Adrenal gland (tissue), 12 donors: ENCODE data around the gene TMEM100. TPM values are rescaled to one million over a fixed set of nuclear protein-coding genes. Genes with fewer than 3 reads are reported as not detected.

Experiments
- DNase-seq, 7 donors: peaks; one replicate each; pipeline ENCODE4 v3.0.0-alpha.2; 2019 to 2020
- H3K27ac ChIP-seq, 5 donors: fragments of 200-600 bp; sonication (generic) in 4 of 5; 1 replicate in 3 of 5; 2 replicates in 2 of 5; pipeline versions ENCODE4 v1.5.1 to v1.8.0; 2016 to 2020; ENCODE audit warnings: mild to moderate bottlenecking in 1 of 5
- H3K27me3 ChIP-seq: fragments of 200-600 bp; 2 replicates; pipeline ENCODE4 v1.8.0; 2021
- H3K36me3 ChIP-seq, 2 donors: fragments of 200-600 bp; replicated peaks in 1 of 2; 1 replicate in 1 of 2; 2 replicates in 1 of 2; pipeline versions ENCODE4 v1.5.1 to v1.8.0; 2018 to 2022
- H3K4me1 ChIP-seq, 2 donors: fragments of 200-600 bp; replicated peaks in 1 of 2; 1 replicate in 1 of 2; 2 replicates in 1 of 2; pipeline versions ENCODE4 v1.5.1 to v1.8.0; 2018 to 2021
- H3K4me3 ChIP-seq, 4 donors: fragments of 200-600 bp; sonication (generic) in 3 of 4; one replicate each; pipeline ENCODE4 v1.5.1; 2016 to 2018
- H3K9me3 ChIP-seq, 3 donors: fragments of 200-600 bp; sonication (generic) in 1 of 3; replicated peaks in 1 of 3; 1 replicate in 2 of 3; 2 replicates in 1 of 3; pipeline versions ENCODE4 v1.5.1 to v1.8.0; 2016 to 2021
- POLR2A ChIP-seq, 2 donors: fragments of 450-650 bp; IDR thresholded peaks; one replicate each; pipeline ENCODE4 v1.6.1; 2017; ENCODE audit warnings: antibody characterized with exemption in 2 of 2, mild to moderate bottlenecking in 2 of 2, moderate library complexity in 1 of 2
- WGBS, 4 donors: extraction: QIAGEN DNeasy Blood & Tissue Kit in 2 of 4; methylation state at CpG; one replicate each; pipeline versions ENCODE4 v1.1.5 to v1.1.7; 2013 to 2017; 5-methylcytosine and 5-hydroxymethylcytosine counted together
- intact Hi-C, 2 donors: fragments of 100-400 bp; cut with DNase I; formaldehyde crosslinking; loops; one replicate each; pipeline versions ENCODE4 v1.14.1 to v1.15.0; 2022 to 2023
- polyA plus RNA-seq, 3 donors: library from polyadenylated mRNA; stranded (reverse); fragments of 200-250 nt in 2 of 3; fragments of 350-450 nt in 1 of 3; fragmentation: Illumina TruSeq in 1 of 3; extraction: RNeasy Lipid Tissue Mini Kit (QIAGEN cat#74804) in 1 of 3; gene quantifications; one replicate each; pipeline ENCODE4 v1.2.3, GENCODE V29; 2013 to 2014
- total RNA-seq, 9 donors: library from RNA; depleted of rRNA in 4 of 9; stranded (reverse); fragments of >200 nt in 4 of 9; fragments of 120-200 nt in 1 of 9; fragmentation: NEBNext Ultra II Directional in 1 of 9; extraction: Animal tissue kit (Norgen Biotek cat#: 25700) in 1 of 9; gene quantifications; one replicate each; pipeline versions ENCODE4 v1.1.0 to v1.2.4, GENCODE V29; 2013 to 2023
- TF ChIP-seq, protein P1 (sequence below), 6 experiments: fragments of 450-650 bp in 4 of 6; fragments of 200-600 bp in 2 of 6; sonication (generic) in 1 of 6; IDR thresholded peaks; 1 replicate in 5 of 6; 2 replicates in 1 of 6; pipeline versions ENCODE4 v1.5.1 to v1.8.0; 2016 to 2021; ENCODE audit warnings: antibody characterized with exemption in 6 of 6, mild to moderate bottlenecking in 2 of 6, moderate library complexity in 1 of 6
- donor health status: healthy with polysubstance abuse.
- donor health status: Bipolar disorder and iron deficiency.
- donor health status: DM: yes; HTN: yes; CAD: no.
- donor health status: DM: no; HTN: no; CAD: no.
- donor health status: DM: no; HTN: no; CAD: no.
- donor health status: DM: yes; HTN: yes; CAD: no.

The TMEM100 gene
- total and polyA plus RNA-seq, 12 donors: 1.3 to 11.5 (median 2.6) TPM

DNA sequence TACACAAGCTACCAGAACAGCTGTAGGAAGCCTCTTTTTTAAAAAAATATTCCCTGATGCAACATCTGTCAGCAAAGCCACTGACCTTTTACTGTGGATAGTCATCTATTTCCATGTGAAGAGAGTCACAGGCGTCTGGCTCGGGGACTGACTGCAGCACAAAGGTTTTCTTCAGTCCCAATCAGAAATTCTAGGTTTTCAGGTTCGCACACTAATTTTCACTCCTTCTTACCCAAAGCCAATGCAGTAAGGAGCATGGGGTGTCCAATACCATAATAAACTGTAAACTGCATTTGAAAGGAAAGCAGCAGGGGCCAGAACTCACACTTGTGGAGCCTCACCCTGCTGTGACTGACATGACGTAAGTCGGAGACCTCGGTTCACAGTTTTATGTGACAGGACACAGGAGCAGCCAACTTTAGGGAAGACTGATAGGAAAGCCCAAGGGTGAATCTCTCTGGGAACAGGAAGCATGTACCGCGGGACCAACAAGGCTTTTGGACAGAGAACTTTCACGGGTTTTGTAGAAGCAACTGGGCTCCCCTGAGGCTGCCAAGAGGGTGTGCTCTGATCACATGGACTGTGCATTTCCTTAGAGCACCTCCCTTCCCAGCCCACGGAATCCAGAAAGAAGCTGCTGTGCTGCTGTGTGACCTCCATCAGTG lies 9.1 kb upstream of the TMEM100 start:
- no peaks in the 10 kb centered on the region for H3K9me3 ChIP-seq
- no peaks in the 10 kb centered on the region for H3K36me3 ChIP-seq
- 22 to 26% (median 24%) methylated on average over 10 of the region's 10 CpGs for WGBS, 4 donors
- H3K4me3 ChIP-seq: no peak overlapping the region
- peaks cover 3 to 29% of the 10 kb centered on the region in 2 donors for H3K4me1 ChIP-seq
- H3K27me3 ChIP-seq: no peaks in the 10 kb centered on the region
- intact Hi-C loops: no loop called here
- H3K27ac ChIP-seq: peak overlapping the region in 4 of 5 donors; percentile 16 to 76 (median 50)
- peak in 6 of 7 donors; percentile 43 to 81 (median 53) for DNase-seq
- TF ChIP-seq POLR2A (IDR thresholded peaks at IDR 0.05): no peak
- TF ChIP-seq, protein P1, sequence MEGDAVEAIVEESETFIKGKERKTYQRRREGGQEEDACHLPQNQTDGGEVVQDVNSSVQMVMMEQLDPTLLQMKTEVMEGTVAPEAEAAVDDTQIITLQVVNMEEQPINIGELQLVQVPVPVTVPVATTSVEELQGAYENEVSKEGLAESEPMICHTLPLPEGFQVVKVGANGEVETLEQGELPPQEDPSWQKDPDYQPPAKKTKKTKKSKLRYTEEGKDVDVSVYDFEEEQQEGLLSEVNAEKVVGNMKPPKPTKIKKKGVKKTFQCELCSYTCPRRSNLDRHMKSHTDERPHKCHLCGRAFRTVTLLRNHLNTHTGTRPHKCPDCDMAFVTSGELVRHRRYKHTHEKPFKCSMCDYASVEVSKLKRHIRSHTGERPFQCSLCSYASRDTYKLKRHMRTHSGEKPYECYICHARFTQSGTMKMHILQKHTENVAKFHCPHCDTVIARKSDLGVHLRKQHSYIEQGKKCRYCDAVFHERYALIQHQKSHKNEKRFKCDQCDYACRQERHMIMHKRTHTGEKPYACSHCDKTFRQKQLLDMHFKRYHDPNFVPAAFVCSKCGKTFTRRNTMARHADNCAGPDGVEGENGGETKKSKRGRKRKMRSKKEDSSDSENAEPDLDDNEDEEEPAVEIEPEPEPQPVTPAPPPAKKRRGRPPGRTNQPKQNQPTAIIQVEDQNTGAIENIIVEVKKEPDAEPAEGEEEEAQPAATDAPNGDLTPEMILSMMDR (IDR thresholded peaks at IDR 0.05): no peak

DNA sequence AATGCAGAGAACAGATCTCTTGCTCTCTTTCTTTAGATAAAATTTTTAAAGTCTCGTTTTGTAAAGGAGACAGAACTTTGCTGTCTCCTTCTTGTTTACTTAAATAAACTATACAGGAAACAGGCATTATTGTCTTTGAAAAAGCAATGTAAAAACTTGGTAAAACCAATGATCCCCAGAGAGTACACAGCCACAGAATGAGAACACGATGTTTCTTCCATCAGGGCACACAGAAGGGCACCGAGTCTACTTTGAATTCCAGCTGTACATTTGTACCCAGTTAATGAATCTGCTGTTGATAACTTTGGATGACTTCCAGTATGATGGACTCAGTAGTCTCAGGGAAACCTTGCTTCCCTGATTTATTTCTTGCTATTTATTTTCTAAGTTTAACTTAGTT lies 8.1 kb upstream of the TMEM100 start:
- intact Hi-C loops: no loop called here
- Histone ChIP-seq H3K27me3 (no peaks in the 10 kb centered on the region), H3K4me3 (no peak overlapping the region), H3K36me3 (no peaks in the 10 kb centered on the region), H3K4me1 (peaks cover 8 to 38% of the 10 kb centered on the region in 2 donors), H3K27ac (peak overlapping the region in 3 of 5 donors; percentile 0 to 76 (median 41)), H3K9me3 (no peaks in the 10 kb centered on the region)
- 44 to 53% (median 47%) methylated on average over 3 of the region's 3 CpGs for WGBS, 4 donors
- no peak for DNase-seq
- TF ChIP-seq POLR2A (IDR thresholded peaks at IDR 0.05): no peak
- TF ChIP-seq, protein P1 (IDR thresholded peaks at IDR 0.05): no peak

DNA sequence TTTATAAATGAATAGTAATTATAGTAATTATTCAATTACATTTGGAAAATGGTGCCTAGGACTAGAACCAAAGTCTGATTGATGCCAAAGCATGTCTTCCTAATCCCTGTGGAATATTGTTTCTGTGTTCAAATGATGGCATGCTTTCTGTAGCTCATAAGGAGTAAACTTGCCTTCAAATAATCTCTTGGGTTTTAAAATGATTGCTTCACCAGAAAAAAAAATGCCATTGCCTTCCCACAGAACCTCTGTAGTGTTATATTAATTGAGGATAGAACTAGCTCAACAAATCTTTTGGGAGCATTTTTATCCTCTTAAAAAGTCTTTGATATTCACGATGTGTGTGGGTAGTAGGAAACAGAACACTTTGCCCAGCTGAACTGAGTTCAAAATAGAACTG lies 7.7 kb upstream of the TMEM100 start:
- Histone ChIP-seq H3K9me3 (no peaks in the 10 kb centered on the region), H3K4me1 (peaks cover 8 to 38% of the 10 kb centered on the region in 2 donors), H3K4me3 (no peak overlapping the region), H3K27me3 (no peaks in the 10 kb centered on the region), H3K36me3 (no peaks in the 10 kb centered on the region), H3K27ac (peak overlapping the region in 1 of 5 donors; percentile 76)
- intact Hi-C loops: no loop called here
- no peak for TF ChIP-seq POLR2A (IDR thresholded peaks at IDR 0.05)
- TF ChIP-seq, protein P1 (IDR thresholded peaks at IDR 0.05): no peak
- DNase-seq: no peak
- WGBS, 4 donors: 23 to 43% (median 31%) methylated on average over 1 of the region's 1 CpG

DNA sequence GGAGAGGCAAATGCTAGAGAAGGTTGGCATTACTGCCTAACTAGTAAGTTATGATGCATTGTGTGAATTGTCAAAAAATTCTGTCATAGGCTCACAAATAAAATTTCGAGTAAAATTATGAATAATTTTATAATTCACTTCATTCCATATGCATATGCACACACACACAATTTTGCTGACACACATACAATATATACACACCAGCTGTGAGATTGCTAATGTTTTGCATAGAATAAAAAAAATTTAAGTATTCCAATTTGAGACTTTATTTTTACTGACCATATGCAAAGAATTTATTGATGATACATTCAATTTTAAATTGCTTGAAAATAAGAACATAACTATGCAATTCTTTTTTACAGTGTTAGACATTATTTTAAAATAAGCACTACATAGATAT lies 6.8 kb upstream of the TMEM100 start:
- Histone ChIP-seq H3K27ac (no peak overlapping the region), H3K4me3 (no peak overlapping the region), H3K9me3 (no peaks in the 10 kb centered on the region), H3K36me3 (no peaks in the 10 kb centered on the region), H3K4me1 (peaks cover 8 to 36% of the 10 kb centered on the region in 2 donors), H3K27me3 (no peaks in the 10 kb centered on the region)
- DNase-seq: no peak
- 60 to 71% (median 69%) methylated on average over 1 of the region's 1 CpG for WGBS, 4 donors
- TF ChIP-seq POLR2A (IDR thresholded peaks at IDR 0.05): no peak
- TF ChIP-seq, protein P1 (IDR thresholded peaks at IDR 0.05): no peak
- intact Hi-C loops: no loop called here
